ENCODE measurements around the gene SLC9A1. TPM values are rescaled to one million over a fixed set of nuclear protein-coding genes. Genes with fewer than 3 reads are reported as not detected.

The SLC9A1 gene
- total RNA-seq, 2 donors from 2014 or later = 12.3 to 36.3 TPM

DNA sequence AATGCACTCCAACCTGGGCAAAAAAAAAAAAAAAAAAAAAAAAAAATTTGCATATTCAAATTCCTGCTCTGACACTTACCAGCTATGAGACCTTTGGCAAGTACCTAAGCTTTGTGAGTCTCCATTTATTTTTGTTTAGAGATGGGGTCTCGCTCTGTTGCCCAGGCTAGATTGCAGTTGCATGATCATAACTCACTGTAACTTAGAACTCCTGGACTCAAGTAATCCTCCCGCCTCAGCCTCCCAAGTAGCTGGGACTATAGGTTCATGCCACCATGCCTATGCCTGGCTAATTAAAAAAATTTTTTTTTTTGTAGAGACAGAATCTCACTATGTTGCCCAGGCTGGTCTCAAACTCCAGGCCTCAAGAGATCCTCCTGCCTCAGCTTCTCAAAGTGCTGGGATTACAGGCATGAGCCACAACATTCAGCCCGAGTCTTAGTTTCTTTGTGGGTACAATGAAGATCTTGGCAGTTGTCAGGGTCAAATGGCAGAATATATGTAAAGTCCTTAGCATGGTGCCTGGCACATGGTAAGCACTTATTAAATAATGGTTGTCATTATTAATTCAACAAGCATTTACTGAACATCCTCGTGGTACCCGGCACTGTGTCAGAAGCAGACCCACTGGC lies 88.8 kb downstream of the SLC9A1 start:
- no peaks in the 10 kb centered on the region for H3K36me3 ChIP-seq
- H3K4me1 ChIP-seq (ENCODE audit: control insufficient read depth in 1 of 2, low read depth in 2 of 2) = no peaks in the 10 kb centered on the region
- no peak overlapping the region for H3K4me3 ChIP-seq
- H3K27me3 ChIP-seq (replicated peaks; ENCODE audit: insufficient read depth) = peaks cover 6% of the 10 kb centered on the region
- no peaks in the 10 kb centered on the region for H3K9me3 ChIP-seq
- no peak for DNase-seq (ENCODE audit: low spot score)
- TF ChIP-seq, protein P1, sequence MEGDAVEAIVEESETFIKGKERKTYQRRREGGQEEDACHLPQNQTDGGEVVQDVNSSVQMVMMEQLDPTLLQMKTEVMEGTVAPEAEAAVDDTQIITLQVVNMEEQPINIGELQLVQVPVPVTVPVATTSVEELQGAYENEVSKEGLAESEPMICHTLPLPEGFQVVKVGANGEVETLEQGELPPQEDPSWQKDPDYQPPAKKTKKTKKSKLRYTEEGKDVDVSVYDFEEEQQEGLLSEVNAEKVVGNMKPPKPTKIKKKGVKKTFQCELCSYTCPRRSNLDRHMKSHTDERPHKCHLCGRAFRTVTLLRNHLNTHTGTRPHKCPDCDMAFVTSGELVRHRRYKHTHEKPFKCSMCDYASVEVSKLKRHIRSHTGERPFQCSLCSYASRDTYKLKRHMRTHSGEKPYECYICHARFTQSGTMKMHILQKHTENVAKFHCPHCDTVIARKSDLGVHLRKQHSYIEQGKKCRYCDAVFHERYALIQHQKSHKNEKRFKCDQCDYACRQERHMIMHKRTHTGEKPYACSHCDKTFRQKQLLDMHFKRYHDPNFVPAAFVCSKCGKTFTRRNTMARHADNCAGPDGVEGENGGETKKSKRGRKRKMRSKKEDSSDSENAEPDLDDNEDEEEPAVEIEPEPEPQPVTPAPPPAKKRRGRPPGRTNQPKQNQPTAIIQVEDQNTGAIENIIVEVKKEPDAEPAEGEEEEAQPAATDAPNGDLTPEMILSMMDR (IDR thresholded peaks at IDR 0.05) = no peak
- no peak for ATAC-seq (ENCODE audit: insufficient number of reproducible peaks, low FRiP score, low read depth)
- H3K27ac ChIP-seq = no peak overlapping the region

GRCh38 chr1:27060891-27061290 lies 94.0 kb downstream of the SLC9A1 start:
- ATAC-seq (ENCODE audit: insufficient number of reproducible peaks, low FRiP score, low read depth) = no peak
- Histone ChIP-seq H3K4me3 (no peak overlapping the region), H3K4me1 (ENCODE audit: control insufficient read depth in 1 of 2, low read depth in 2 of 2) (no peaks in the 10 kb centered on the region), H3K27me3 (replicated peaks; ENCODE audit: insufficient read depth) (no peaks in the 10 kb centered on the region), H3K27ac (no peak overlapping the region), H3K9me3 (no peaks in the 10 kb centered on the region), H3K36me3 (no peaks in the 10 kb centered on the region)
- no peak for DNase-seq (ENCODE audit: low spot score)
- TF ChIP-seq, protein P1 (IDR thresholded peaks at IDR 0.05) = no peak

- Histone ChIP-seq H3K4me1 (ENCODE audit: control insufficient read depth in 1 of 2, low read depth in 2 of 2) (no peaks in the 10 kb centered on the region), H3K4me3 (no peak overlapping the region), H3K36me3 (no peaks in the 10 kb centered on the region), H3K27me3 (replicated peaks; ENCODE audit: insufficient read depth) (no peaks in the 10 kb centered on the region), H3K9me3 (no peaks in the 10 kb centered on the region), H3K27ac (no peak overlapping the region)
- DNase-seq (ENCODE audit: low spot score) (no peak), ATAC-seq (ENCODE audit: insufficient number of reproducible peaks, low FRiP score, low read depth) (no peak)
- TF ChIP-seq, protein P1 (IDR thresholded peaks at IDR 0.05) = no peak
These were observed 95.8 kb downstream of the SLC9A1 start for GRCh38 chr1:27058966-27059669.

GRCh38 chr1:27057801-27058625 lies 96.9 kb downstream of the SLC9A1 start:
- Histone ChIP-seq H3K4me1 (ENCODE audit: control insufficient read depth in 1 of 2, low read depth in 2 of 2) (no peaks in the 10 kb centered on the region), H3K27ac (no peak overlapping the region), H3K4me3 (no peak overlapping the region), H3K36me3 (no peaks in the 10 kb centered on the region), H3K27me3 (replicated peaks; ENCODE audit: insufficient read depth) (no peaks in the 10 kb centered on the region), H3K9me3 (no peaks in the 10 kb centered on the region)
- TF ChIP-seq, protein P1 (IDR thresholded peaks at IDR 0.05) = no peak
- ATAC-seq (ENCODE audit: insufficient number of reproducible peaks, low FRiP score, low read depth) (no peak), DNase-seq (ENCODE audit: low spot score) (no peak)

DNA sequence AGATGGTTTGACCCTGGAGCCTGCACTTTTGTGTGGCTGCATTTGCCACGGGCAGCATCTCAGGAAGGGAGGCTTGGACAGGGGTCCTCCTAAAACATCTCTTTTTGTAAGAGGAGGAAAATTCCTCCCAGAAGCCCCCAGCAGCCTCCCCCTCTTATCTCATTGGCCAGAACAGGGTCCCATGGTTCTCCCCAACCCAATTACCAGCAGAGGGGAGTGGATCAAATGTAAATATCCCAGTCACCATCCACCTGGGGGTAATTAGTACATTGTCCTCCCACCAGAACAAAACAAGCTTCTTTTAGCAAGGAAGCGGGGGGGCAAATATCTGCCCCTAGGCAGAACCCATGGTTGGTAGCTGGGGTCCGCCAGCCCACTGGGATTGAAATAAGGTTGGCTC lies 97.5 kb downstream of the SLC9A1 start:
- DNase-seq (ENCODE audit: low spot score) = no peak
- Histone ChIP-seq H3K4me3 (no peak overlapping the region), H3K36me3 (no peaks in the 10 kb centered on the region), H3K27ac (no peak overlapping the region), H3K27me3 (replicated peaks; ENCODE audit: insufficient read depth) (no peaks in the 10 kb centered on the region), H3K9me3 (no peaks in the 10 kb centered on the region), H3K4me1 (ENCODE audit: control insufficient read depth in 1 of 2, low read depth in 2 of 2) (no peaks in the 10 kb centered on the region)
- TF ChIP-seq, protein P1 (IDR thresholded peaks at IDR 0.05) = no peak
- no peak for ATAC-seq (ENCODE audit: insufficient number of reproducible peaks, low FRiP score, low read depth)
